Esophagus squamous epithelium (tissue), 4 donors: Measurements from ENCODE around the gene TBX6.

Source experiments
- CTCF ChIP-seq, 6 experiments: fragments of 450-650 bp in 4 of 6; fragments of 200-600 bp in 2 of 6; sonication (generic) in 2 of 6; IDR thresholded peaks; one replicate each; pipeline ENCODE4 v1.5.1; 2016 to 2019; ENCODE audit warnings: antibody characterized with exemption in 6 of 6, mild to moderate bottlenecking in 4 of 6, moderate library complexity in 4 of 6
- POLR2A ChIP-seq, 4 donors: fragments of 450-650 bp; IDR thresholded peaks; one replicate each; pipeline ENCODE4 v1.6.1; 2017; ENCODE audit warnings: antibody characterized with exemption in 4 of 4, mild to moderate bottlenecking in 4 of 4, moderate library complexity in 3 of 4

GRCh38 chr16:30136971-30137605 is 45.4 kb upstream of the TBX6 start:
- TF ChIP-seq CTCF (IDR thresholded peaks at IDR 0.05) (no peak), POLR2A (IDR thresholded peaks at IDR 0.05) (no peak)
